HG03159 (cell line): Measurements from ENCODE around the gene TBXAS1.
"Not testable (repeated sequence)": the region's sequence is repeated elsewhere in the genome, so short reads cannot be mapped to it uniquely, and the experiment has no call there.

ENCODE experiments used
- ATAC-seq: cut with Tn5 transposase; IDR thresholded peaks from one replicate; pipeline ENCODE4 v1.9.1; 2021; ENCODE audit warnings: mild to moderate bottlenecking, moderate library complexity; ENCODE audit not compliant: unreplicated experiment

TBXAS1 gene

GRCh38 chr7:139825666-139826290 lies 3.3 kb upstream of the TBXAS1 start:
- ATAC-seq, result no peak

GRCh38 chr7:139827042-139827441 lies 2.0 kb upstream of the TBXAS1 start:
- no peak for ATAC-seq

GRCh38 chr7:139828446-139828845 lies 618 bp upstream of the TBXAS1 start:
- no peak for ATAC-seq

- no peak for ATAC-seq
Measured at GRCh38 chr7:139829775-139830117, 682 bp downstream of the TBXAS1 start.

GRCh38 chr7:139830292-139830691 lies 1.2 kb downstream of the TBXAS1 start:
- no peak for ATAC-seq

GRCh38 chr7:139830782-139831501 lies 1.9 kb downstream of the TBXAS1 start:
- no peak for ATAC-seq

- not testable (repeated sequence) for ATAC-seq
Measured at GRCh38 chr7:139835848-139836247, 6.8 kb downstream of the TBXAS1 start.

- not testable (repeated sequence) for ATAC-seq
Measured at GRCh38 chr7:139837291-139837690, 8.2 kb downstream of the TBXAS1 start.

GRCh38 chr7:139838276-139838675 lies 9.2 kb downstream of the TBXAS1 start:
- no peak for ATAC-seq

- no peak for ATAC-seq
Measured at GRCh38 chr7:139838876-139839275, 9.8 kb downstream of the TBXAS1 start.

GRCh38 chr7:139840776-139841175 lies 11.7 kb downstream of the TBXAS1 start:
- no peak for ATAC-seq

- ATAC-seq, result no peak
Measured at GRCh38 chr7:139842401-139843210, 13.5 kb downstream of the TBXAS1 start.

GRCh38 chr7:139843211-139843537 lies 14.1 kb downstream of the TBXAS1 start:
- not testable (repeated sequence) for ATAC-seq

GRCh38 chr7:139844779-139845442 lies 15.8 kb downstream of the TBXAS1 start:
- ATAC-seq, result no peak

- ATAC-seq, result no peak
Measured at GRCh38 chr7:139845443-139845805, 16.4 kb downstream of the TBXAS1 start.

GRCh38 chr7:139846297-139846696 lies 17.2 kb downstream of the TBXAS1 start:
- no peak for ATAC-seq

GRCh38 chr7:139848274-139848673 lies 19.2 kb downstream of the TBXAS1 start:
- ATAC-seq, result no peak

- ATAC-seq, result no peak
Measured at GRCh38 chr7:139850906-139851305, 21.8 kb downstream of the TBXAS1 start.

GRCh38 chr7:139851770-139852481 lies 22.9 kb downstream of the TBXAS1 start:
- ATAC-seq, result no peak

- ATAC-seq, result no peak
Measured at GRCh38 chr7:139852482-139852845, 23.4 kb downstream of the TBXAS1 start.

- ATAC-seq, result no peak
Measured at GRCh38 chr7:139853506-139854123, 24.6 kb downstream of the TBXAS1 start.
